SIG-M5 treated with dmso at 0.1 percent for 504 hours (cell line): ENCODE measurements around the gene SOX10.

Experiments
- DNase-seq: peaks from one replicate; lab custom pipeline; 2025; ENCODE audit not compliant: unreplicated experiment; lab: John Stamatoyannopoulos, UW

Gene SOX10

DNA sequence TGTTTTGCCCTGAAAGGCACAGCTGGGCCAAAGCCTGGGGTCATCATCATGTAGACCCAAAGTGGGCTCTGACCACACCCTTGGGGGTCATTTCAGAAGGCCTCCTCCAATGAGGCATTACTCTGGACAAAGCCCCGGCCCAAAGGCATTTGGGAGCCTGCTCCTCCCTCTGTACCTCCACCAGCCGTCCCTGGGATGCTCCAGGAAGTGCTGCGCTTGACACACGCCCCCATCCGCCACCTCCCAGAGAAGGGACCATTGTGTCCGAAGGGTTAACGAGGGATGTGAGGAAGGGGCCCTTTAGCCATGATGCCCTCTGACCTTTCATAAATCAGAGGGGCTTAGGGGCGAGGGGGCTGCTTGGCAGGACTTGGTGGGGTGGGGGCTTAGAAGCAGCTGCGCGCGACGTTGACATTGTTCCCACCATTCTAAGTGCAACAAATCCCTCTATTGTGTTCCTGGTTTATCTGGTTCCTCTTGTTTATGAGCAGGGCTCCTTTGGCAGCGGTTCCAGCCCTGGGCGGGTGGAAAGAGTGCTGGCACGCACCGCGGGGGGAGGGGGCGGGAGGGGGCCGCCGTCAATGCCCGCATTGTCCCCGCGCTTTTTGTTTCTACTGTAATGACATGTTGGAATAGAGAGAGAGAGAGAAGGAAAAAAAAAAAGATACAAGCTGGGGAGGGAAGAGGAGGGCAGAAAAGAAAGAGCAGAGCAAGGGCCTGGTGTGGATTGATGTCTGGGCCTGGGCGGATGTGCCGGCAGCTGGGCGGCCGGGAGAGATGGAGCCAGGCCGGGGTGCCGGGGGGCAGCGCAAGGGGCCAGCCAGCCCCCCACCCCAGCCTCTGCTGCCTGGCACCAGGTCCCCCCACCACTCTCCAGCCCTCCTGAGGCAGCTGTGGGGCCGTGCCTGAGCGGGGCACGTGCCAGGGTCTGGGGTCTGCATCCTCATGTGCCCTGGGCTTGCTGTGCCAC, 32.1 kb upstream of the SOX10 start:
- no peak for DNase-seq

DNA sequence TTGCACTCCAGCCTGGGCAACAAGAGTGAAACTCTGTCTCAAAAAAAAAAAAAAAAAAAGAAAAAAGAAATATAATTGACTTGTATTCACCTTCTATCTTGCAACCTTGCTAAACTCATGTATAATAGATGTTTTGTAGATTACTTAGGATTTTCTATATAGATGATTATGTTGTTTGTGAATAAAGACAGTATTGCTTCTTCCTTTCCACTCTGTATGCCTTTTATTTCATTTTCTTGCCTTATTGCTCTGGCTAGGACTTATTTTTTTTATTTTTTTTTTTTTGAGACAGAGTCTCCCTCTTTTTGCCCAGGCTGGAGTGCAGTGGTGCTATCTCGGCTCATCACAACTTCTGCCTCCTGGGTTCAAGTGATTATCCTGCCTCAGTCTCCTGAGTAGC, 29.7 kb upstream of the SOX10 start:
- no peak for DNase-seq

DNA sequence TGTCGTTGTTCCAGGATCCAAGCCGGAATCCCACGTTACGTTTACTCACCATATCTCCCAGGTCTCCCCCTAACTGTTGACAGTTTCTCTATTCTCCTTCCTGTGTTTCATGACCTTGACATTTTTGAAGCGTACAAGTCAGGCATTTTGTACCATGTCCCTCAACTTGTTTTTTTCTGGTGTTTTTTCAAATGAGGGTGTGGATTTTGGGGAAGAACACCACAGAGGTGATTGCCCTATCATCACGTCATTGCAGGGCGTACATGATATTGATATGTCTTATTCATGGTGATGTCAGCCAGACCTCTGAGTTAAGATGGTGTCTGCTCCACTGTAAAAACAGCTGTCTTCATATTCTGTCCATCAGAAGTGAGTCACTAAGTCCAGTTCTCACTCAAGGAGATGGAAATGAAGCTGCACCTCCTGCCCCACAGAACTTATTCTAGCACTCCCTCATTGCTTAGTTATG, 28.3 kb upstream of the SOX10 start:
- no peak for DNase-seq

DNA sequence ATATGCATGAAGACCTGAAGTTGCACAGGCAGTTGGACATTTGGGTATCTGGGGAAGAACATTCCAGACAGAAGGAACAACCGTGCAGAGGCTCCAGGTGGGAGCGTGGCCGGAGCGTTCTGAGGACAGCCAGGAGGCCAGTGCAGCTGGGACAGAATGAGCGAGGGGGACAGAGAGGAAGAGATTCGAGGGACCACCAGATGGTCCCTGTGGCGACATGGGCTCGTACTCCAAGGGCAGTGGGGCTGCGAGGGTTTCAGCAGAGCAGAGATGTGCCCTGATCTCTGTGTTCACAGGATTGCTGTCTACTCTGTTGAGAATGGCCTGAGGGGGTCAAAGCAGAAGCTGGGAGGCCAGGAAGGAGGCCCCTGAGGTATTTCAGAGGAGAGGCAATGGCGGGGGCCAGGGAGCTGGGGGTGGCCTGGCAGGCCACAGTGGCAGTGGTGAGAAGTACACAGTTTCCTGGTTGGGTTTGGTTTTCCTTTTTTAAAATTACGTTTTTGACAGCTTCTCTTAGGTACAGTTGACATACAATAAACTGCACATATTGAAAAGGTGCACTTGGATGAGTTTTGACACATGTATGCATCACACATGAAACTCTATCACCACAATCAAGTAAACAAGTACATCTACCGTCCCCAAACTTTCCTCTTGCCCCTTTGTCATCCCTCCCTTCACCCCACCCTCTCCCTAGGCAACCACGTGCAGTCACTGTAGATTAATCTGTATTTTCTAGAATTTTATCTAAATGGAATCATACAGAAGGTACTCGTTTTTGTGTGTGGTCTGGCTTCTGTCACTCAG, 24.8 kb upstream of the SOX10 start:
- no peak for DNase-seq

DNA sequence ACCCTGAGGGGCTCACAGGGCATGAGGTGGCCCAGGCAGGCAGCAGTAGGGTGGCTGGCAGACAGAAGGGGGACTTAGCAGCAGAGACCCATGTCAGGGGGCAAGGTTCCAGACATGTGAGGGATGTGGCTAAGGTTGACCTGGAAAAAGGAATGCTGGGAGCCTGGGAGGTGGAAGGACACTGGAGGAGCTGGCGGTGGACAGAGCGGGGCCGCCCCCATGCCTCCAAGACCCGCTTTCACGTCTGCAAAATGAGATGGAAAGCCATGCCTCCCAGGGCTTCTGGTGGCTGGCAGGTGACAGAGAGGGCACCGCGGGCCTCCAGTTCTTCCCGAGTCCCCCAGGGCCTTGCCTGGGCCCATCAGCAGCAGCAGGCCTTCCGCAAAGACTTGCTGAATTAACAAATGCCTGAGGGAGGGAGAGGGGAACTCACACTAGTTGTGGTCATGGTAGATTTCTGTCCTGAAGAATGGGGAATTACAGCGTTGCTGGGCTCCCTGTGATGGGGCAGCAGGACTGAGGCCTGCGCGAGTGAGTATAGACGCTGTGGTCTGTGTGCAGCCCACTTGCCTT, 23.1 kb upstream of the SOX10 start:
- no peak for DNase-seq

DNA sequence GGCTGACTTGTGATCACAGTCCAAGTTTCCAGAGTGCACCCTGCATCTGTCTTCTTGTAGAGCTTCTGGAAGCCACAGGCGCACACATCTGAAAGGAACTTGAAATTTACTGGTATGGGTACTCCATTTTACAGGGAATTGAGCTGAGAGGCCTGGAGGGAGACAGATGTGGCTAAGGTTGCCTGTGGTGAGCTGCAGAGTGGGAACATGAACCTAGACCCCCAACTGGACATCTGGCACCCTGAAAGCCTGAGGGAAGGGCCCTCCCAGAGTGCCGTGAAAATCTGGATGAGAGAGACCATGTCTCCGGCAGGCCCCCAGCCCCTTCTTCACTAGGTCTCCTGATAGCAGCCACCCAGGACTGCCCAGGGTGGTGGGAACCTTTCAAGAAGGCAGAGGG, 22.6 kb upstream of the SOX10 start:
- DNase-seq = no peak

DNA sequence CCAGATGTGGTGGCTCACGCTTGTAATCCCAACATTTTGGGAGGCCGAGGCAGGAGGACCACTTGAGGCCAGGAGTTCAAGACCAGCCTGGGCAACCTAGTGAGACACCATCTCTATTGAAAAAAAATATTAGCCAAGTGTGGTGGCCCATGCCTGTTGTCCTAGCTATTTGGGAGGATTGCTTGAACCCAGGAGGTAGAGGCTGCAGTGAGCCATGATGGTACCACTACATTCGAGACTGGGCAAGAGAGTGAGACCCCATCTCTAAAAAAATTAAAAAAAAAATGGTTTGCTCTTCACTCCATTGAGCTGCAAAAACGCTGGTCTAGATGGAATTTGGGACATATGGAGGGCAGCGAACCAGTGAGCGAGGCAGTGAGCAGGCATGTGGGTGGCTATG, 21.6 kb upstream of the SOX10 start:
- DNase-seq = no peak

DNA sequence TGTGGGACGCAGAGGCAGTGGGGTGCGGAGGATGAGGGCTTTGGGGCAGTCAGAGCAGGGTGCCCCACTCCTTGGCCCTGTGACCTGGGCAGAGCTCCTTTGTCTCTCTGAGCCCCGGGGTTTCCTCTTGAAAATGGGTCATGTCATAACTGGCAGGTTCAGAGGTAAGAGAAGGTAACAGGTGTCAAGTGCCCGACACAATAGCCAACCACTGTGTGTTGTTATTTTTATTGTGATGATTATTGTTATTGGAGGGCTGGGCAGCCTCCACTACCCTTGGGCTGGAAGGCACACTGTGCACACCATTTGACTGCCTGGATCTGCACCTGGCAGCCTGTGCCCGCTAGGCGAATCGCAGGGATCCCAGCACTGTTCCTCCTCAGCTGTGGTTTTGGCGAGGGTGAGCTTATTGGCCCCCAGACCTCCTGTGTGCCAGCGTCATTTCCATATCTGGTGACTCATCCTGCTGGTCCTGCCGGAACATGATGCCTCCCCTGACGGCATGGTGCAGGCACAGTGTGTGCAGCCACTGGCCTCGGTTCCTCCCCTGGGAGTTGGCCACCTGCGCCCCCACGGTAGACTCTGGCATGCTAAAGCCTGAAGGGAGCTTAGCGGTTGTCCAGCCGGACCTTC, 15.4 kb upstream of the SOX10 start:
- no peak for DNase-seq

DNA sequence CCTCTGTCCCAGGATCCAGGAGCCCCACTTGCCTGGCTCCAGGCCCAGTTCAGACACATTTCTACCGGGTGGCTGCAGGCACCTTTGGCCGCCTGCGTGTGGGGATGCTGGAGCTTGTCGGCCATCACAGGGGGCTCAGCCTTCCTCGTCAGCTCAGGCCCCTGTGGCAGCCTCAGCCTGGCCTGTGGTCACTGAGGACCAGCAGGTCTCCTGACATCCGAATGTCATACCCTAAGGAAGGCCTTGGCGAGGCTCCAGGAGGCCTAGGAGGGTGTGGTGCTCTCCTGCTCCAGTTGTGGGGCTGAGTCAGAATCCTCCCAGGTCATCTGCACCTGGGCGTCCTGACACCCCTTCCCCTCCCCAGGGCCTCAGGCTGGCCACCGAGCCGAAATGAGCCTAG, 14.9 kb upstream of the SOX10 start:
- no peak for DNase-seq

DNA sequence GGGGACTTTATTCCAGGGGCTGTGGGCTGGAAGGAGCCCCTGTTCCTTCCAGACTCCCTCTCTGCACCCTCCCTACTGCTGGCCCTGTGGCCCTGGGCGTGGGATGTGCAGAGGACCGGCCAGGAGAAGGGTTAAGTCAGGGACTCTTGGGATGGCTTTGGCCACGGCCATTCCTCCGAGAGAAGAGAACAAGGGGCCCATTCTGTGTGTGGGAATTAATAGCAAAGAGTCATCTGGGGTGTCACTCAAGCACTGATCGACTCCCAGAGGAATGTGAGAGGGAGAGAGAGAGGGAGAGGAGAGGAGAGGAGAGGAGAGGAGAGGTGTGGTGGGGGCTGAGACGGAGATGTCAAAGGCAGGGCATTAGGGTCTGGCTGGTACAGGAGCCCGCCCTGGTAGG, 14.2 kb upstream of the SOX10 start:
- no peak for DNase-seq

DNA sequence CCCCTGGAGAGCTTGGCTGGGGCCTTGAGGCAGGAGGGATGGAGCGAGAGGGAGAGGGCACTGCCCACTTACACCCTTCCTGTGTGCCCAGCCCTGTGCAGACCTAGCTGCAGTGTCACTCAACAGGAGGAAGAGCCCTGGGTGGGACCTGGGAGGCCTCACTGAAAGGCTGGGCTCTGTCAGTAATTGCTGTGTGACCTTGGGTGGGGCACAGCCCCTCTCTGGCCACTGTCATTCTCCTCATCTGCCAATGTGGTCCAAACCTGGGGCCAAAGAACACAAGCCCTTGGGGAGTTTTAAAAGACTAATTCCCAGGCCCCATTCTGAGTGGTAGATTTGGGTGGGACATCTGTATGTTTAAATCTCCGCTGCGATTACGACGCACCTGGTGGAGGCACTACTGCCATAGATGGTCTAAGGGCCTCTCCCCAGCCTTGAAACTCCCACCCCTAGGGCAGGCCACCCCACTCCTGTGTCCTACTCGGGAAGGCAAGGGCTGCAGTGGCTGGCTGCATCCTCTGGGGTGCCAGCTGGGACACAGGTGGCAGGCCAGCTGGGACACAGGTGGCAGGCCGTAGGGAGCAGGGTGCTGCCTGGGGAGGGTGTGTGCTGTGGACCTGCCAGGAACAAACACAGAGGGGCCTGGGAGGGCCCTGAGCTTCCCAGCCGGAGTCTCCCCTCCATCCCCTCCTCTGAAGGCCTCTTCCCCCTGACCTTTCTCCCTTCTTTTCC, 12.3 kb upstream of the SOX10 start:
- DNase-seq = no peak

DNA sequence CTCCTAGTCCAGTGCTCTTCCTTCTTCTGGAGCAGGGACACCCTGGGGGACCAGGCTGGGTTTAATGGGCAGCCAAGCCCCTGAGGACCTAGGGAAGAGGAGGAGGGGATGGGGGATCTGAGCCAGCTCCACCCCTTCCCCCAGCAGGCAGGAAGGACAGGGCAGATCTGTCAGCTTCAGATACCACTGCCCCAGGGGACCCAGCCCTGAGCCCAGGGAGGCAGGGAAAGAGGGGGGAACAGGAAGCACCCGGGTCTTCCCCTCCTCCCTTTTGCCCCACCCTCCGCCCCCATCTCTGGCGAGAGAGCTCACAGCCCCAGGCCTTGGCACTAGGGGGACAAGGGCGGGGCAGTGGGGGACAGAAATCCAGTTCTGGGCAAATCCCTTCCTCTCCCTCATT, 11.7 kb upstream of the SOX10 start:
- no peak for DNase-seq

DNA sequence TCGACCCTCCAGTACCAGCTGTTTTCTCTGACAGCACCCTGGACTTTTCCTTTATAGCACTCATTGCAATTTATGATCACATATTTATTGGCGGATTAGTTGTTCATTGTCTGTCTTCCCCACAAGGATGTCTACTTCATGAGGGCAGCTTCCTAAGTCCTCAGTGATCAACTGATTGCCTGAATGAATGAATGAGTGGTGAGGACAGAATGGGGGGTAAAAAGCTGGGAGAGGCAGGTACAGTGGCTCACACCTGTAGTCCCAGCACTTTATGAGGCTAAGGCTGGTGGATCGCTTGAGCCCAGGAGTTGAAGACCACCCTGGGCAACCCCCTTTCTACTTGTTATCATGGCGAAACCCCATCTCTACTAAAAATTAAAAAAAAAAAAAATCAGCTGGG, 11.1 kb upstream of the SOX10 start:
- no peak for DNase-seq

DNA sequence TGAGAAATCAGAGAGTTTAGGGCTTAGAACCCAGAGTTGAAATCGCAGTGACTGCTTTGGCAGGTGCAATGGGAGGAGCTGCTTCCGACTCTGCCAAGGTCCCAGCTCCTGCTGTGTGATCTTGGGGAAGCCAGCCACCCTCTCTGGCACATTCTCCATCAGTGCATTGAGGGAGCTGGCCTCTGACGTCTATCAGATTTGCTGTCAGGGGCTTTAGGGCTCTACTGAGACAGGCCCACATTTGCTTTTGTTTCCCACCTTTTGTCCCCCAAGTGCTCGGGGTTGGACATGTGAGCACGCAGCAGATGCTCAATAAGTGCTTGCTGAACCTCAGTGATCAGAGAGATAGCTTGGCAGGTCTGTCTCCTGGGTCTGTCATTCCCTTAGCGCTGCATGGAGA, 10.6 kb upstream of the SOX10 start:
- DNase-seq = no peak

DNA sequence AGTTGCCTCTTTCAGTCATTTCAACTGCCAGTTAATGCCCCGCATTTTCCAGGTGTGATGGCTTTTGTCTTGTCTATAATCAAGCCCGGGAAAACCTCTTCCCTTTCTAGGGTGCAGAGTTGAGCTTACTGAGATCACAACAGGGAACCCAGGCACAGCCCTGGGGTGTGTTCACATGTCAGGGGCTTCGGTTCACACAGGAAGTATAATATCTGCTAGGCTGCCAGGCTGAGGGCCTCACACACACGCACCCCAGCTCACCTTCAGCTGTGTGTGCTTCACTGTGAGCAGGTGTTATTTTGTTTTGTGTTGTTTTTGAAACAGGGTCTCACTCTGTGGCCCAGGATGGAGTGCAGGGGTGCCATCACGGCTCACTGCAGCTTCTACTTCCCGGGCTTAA, 9.7 kb upstream of the SOX10 start:
- no peak for DNase-seq

DNA sequence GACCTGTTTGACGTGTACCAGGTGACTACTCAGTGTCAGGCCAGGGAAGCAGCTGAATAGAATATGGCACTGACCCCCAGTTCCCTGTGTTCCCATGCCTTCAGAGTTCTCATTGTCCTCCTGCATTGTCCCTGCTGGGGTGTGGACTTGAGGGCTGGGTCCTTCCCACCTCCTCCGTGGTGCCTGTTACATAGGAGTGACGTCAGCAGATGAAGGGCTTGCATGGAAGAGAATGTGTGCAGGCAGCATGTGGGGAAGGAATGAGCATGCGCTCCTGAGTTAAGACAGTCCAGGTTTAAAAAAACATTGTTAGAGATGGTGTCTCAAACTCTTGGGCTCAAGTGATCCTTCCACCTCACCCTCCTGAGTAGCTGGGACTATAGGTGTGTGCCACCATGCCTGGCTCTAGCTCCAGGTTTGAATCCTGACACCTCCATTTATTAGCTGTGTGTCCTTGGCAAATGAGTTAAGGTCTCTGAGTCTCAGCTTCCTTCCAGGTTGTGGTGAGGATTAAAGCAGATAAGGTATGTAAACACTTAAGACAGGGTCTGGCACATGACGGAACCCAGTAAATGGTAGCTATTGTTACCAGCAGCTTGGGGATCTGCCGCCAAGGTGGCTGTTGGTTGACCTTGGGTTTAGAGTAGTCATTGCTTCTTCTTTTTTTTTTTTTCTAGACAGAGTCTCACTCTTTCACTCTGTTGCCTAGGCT, 7.5 kb upstream of the SOX10 start:
- no peak for DNase-seq

DNA sequence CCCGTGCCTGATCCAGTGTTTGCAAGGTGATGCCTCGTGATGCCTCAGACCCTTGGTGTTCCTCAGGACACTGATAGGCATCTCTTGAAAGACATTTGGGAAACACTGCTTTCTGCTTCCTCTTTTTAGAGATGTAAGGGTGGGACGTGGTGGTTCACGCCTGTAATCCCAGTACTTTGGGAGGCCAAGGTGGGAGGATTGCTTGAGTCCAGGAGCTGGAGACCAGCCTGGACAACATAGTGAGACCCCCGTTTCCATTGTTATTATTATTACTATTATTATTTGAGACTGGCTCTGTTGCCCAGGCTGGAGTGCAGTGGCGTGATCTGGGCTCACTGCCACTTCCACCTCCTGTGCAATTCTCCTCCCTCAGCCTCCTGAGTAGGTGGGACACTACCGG, 6.5 kb upstream of the SOX10 start:
- no peak for DNase-seq

DNA sequence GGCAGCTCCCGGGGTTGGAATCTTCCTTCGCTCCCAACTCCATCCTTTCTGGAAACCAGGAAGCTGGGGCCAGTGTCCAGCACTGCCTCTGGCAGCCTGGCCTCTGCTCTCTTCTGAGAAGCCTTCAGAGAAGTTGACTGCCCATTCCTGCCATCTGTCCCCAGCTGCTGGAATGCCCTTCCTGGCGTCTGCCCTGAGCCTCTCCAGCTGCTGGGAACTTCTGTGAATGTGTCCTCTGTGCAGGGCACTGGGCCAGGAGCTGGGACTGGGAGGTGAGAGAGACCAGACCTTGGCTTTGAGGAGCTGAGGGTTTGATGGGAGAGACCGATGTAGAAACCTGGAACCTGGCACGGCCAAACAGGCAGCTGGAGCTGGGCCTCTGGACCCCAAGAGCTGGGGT, 5.9 kb upstream of the SOX10 start:
- DNase-seq = no peak

DNA sequence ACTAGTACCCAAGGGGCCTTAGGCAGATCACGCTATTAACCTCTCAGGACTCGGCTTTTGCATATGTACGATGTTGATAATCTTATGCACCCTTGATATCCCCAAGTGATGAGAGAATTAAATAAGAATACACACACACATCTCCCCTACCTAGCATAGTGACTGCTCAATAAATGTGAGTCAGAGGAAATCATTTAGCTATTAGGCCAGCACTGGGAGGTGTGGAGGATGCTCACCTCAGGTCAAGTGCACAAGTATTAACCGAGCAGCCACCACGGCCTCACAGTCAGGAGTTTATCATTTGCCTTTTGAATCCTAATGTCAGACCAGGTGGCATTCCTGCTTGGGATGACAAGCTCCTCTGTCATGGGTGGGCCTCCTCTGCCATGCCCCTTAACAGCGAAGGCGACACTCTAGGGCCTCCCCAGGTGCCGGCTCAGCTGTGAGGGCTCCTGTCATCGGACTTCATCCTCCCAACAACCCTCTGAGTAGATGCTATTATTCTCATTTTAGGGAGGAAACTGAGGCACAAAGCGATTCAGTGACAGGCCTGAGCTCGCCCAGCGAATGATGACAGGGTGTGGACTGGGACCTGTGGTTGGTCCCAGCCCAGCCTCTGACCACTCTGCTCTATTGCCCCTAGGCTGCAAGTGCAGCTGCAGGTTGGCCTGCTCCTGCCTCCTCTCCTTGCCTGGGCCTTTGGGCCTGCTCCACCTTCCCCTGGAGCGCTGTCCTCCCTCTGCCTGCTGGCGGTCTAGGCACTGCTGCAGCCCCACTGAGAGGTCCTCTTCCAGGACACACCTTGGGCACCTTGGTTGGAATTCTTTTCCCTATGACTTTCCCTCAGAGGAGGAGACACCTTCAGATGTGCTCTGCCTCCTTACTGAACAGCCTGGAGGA, 5.0 kb upstream of the SOX10 start:
- DNase-seq = no peak
